22Rv1 (cell line): Measurements from ENCODE around the gene CROCC2.
"Not testable (repeated sequence)": the region's sequence is repeated elsewhere in the genome, so short reads cannot be mapped to it uniquely, and the experiment has no call there.

Experiments
- H3K27ac ChIP-seq: fragments of 450-650 bp; 2 replicates; pipeline ENCODE4 v1.5.1; 2017
- ZFX ChIP-seq: fragments of 450-650 bp; IDR thresholded peaks from 2 replicates; pipeline ENCODE4 v1.6.1; 2017; ENCODE audit warnings: antibody characterized with exemption, borderline replicate concordance
- TF ChIP-seq, protein P1 (sequence below): fragments of 450-650 bp; IDR thresholded peaks from 2 replicates; pipeline ENCODE4 v1.5.1; 2017; ENCODE audit warnings: mild to moderate bottlenecking

The CROCC2 gene

DNA sequence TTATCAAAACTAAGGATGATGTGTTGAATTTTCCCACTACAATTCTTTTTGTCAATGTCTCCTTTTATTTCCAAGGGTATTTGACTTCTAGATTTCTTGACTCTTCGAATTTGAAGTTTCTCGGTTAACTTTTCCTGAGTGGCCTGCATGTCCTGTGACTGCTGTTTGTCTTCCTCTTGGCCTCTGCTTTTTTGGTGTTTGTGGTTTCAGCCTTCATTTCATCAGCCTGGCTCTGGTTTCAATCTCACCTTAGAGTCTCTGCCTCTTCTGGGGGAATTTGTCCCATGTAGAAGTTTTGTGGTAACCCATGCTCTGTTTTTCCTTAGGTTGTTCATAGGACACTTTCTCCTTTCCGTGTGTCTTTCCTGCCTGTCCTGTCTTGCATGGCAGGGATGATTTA is 64.0 kb downstream of the CROCC2 start:
- no peak overlapping the region for H3K27ac ChIP-seq
- TF ChIP-seq ZFX, result no peak
- TF ChIP-seq, protein P1, sequence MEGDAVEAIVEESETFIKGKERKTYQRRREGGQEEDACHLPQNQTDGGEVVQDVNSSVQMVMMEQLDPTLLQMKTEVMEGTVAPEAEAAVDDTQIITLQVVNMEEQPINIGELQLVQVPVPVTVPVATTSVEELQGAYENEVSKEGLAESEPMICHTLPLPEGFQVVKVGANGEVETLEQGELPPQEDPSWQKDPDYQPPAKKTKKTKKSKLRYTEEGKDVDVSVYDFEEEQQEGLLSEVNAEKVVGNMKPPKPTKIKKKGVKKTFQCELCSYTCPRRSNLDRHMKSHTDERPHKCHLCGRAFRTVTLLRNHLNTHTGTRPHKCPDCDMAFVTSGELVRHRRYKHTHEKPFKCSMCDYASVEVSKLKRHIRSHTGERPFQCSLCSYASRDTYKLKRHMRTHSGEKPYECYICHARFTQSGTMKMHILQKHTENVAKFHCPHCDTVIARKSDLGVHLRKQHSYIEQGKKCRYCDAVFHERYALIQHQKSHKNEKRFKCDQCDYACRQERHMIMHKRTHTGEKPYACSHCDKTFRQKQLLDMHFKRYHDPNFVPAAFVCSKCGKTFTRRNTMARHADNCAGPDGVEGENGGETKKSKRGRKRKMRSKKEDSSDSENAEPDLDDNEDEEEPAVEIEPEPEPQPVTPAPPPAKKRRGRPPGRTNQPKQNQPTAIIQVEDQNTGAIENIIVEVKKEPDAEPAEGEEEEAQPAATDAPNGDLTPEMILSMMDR, result no peak

DNA sequence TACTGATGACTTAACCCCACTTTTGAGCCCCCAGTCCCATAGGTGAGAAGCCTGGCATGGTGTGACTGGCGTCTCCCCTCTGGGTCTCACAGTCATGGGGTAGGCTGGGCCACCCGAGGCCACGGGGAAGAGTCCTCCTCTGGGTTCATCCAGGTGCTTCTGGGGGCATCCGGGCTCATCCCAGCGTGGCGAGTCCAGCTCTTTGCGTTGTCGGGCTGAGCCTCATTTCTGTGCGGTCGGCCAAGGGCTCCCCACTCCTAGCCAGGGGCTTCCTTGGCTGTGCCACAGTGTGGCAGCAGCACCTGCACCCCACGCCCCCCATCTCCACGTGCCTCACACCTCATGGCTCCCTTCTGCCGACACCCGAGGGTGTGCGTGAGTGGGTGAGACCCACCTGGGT is 64.7 kb downstream of the CROCC2 start:
- TF ChIP-seq ZFX, result no peak
- TF ChIP-seq, protein P1, result no peak
- no peak overlapping the region for H3K27ac ChIP-seq

DNA sequence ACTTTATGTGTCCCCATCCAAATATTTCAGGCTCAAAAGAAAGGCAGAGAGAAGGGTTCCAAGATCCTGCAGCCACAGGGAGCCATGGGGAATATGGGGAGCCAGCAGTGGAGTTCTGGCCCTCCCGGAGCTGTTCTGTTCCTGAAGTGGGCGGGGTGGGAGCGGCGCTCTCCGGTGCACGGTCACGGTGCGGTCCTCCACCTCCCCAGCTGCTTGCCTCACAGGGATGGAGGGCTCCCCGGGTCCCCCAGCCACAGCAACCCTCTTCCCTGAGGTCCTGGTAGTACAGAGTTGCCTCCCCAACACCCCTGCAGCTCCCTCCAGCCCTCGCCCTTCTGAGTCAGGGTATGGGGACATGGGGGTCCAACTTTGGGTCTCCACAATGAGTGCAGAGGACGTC is 66.1 kb downstream of the CROCC2 start:
- no peak for TF ChIP-seq ZFX
- TF ChIP-seq, protein P1, result no peak
- no peak overlapping the region for H3K27ac ChIP-seq

DNA sequence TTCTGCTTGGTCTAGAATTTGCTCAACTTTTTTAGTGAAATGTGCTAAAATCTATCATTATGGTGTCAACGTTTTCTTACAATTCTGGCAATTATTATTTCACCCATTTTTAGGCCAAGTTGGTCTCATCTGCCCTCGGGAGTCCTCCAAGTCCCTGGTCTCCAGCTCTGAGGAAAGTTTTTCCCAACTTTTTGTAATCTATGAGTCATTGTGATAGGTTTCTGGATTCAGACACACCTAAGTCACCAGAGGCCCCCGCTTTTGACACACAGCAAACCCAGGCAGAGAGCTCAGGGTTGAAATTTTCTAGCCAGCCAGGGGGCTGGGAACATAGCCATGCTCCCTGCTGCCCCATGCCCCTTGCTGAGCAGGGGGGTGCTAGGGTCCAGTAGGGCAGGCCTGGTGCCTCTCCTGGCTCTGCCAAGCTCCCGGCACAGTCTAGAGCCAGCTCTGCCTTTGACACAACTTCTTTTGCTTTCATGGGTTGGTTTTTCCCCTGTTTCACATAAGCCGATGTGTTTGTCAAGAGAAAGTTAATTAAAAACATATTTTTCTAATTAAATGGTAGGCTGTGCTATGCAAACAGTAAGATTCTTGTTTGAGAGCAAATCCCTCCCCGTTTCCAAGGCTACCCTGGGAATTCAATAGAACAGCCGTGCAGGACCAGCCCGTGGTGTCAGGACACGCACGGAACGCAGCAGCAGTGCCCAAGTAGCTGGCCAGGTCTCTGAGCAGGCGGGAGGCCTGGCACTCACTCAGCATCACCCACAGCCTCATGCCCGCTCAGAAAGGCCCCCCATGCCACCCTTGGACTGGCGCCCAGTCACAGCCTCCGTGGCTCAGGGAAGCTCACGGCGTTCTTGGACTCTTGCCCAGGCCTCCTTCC is 66.7 kb downstream of the CROCC2 start:
- TF ChIP-seq, protein P1, result no peak
- TF ChIP-seq ZFX, result no peak
- no peak overlapping the region for H3K27ac ChIP-seq

DNA sequence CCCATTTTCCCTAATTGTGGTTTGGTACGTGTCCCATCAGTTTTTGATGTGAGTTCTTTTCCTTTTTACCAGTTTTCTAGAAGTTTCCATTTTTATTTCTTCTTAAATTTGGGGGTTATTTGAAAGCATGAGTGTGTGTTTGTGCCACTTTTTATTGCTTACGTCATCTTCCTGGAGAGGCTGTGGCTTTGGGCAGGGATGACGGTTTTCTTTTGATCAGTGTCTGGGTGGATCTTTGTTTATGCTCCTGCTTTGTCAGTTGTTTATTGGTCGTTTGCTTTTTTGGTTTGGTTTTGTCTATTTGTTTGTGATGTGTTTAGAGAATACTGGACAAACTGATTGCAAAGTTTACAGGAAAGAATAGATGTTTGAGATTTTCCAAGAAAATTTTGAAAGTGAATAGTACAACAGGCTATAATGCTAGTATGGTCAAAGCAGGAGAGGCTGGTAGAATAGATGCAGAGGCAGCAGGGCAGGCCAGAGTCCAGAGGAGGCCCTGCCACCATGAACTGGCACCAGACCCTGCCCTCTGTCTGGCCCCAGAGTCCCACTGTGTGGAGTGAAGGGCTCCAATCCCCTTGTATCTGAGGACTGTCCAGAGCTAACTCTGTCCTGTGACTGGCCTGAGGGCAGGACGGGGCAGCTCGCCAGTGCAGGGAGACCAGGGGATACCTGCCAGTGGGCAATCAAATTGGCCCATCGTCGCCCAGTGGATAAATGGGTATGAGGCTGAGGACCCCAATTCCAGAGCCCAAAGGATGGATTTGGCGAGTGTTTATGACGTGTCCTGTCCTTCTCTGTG is 68.8 kb downstream of the CROCC2 start:
- H3K27ac ChIP-seq, result no peak overlapping the region
- TF ChIP-seq, protein P1, result no peak
- no peak for TF ChIP-seq ZFX

DNA sequence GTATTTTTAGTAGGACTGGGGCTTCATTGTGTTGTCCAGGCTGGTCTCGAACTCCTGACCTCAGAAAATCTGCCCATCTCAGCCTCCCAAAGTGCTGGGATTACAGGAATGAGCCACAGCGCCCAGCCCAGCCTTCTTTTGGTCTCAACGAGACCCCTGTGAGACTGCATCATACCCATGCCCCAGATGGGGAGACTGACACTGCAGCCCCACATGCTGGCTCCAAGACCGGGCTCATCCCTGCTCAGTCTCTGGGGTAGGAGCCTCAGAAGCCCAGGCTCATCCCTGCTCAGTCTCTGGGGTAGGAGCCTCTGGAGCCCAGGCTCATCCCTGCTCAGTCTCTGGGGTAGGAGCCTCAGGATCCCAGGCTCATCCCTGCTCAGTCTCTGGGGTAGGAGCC is 69.8 kb downstream of the CROCC2 start:
- H3K27ac ChIP-seq, result not testable (repeated sequence)

DNA sequence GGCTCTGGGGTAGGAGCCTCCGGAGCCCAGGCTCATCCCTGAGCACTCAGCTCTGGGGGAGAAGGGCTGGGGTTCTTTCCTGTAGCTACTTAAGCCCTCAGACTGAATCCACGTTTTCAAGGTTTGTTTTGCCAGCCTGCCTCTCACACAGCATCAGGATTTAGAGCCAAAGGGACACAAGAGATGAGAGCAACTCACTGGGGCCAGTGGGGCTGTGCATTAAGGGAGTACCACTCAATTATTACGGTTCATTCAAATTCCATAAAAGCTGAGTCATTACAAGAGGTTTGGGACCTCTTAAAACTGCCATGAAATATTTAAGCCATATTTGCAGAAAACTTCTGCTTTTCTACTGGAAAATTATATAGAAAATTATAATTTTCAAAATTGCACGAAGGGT is 75.1 kb downstream of the CROCC2 start:
- H3K27ac ChIP-seq, result no peak overlapping the region
- TF ChIP-seq, protein P1, result no peak
- no peak for TF ChIP-seq ZFX
